ENCODE data around the gene MGLL.

- TF ChIP-seq JUND (IDR thresholded peaks at IDR 0.05; ENCODE audit: borderline replicate concordance, low read depth, low read length) = no peak
- TF ChIP-seq JUND (tag; IDR thresholded peaks at IDR 0.05; ENCODE audit: borderline replicate concordance, low read depth, low read length) = no peak
- TF ChIP-seq POLR2A (conservative IDR thresholded peaks at IDR 0.05) = no peak
- TF ChIP-seq RBM17 (IDR thresholded peaks at IDR 0.05; ENCODE audit: borderline replicate concordance, low read depth, low read length) = no peak
- no peak for TF ChIP-seq ZHX1 (conservative IDR thresholded peaks at IDR 0.05; ENCODE audit: low read length)
- no peak for TF ChIP-seq CTCF (IDR thresholded peaks at IDR 0.05 in 2 of 3, conservative IDR thresholded peaks at IDR 0.05 in 1 of 3; ENCODE audit: insufficient read depth in 2 of 3, low read depth in 1 of 3, low read length in 3 of 3)
- TF ChIP-seq SRSF7 (optimal IDR thresholded peaks at IDR 0.05; ENCODE audit: low read depth, low read length) = no peak
- no peak for TF ChIP-seq GATA2 (CRISPR knock-in tag; IDR thresholded peaks at IDR 0.05)
- no peak for TF ChIP-seq YY1 (IDR thresholded peaks at IDR 0.05; ENCODE audit: borderline replicate concordance in 1 of 3, control insufficient read depth in 1 of 3, extremely low read depth in 1 of 3, insufficient read depth in 3 of 3, insufficient read length in 1 of 3, insufficient replicate concordance in 2 of 3, low read depth in 1 of 3, low read length in 2 of 3)
- no peak for TF ChIP-seq ZEB2 (IDR thresholded peaks at IDR 0.05)
- no peak for TF ChIP-seq ZNF449 (CRISPR knock-in tag; IDR thresholded peaks at IDR 0.05)
These were observed 123.5 kb downstream of the MGLL start for GRCh38 chr3:127698691-127699415.
